Spinal cord (tissue), 10 donors: ENCODE measurements around the gene ULK1. TPM values are rescaled to one million over a fixed set of nuclear protein-coding genes. Genes with fewer than 3 reads are reported as not detected.

Source experiments
- DNase-seq, 6 donors: peaks; one replicate each; pipeline versions ENCODE4 v3.0.0 to v3.0.0-alpha.2; 2013 to 2015; ENCODE audit warnings: low spot score in 6 of 6, low read depth in 4 of 6
- H3K27ac ChIP-seq: one replicate; pipeline ENCODE4 v1.5.1; 2013; ENCODE audit warnings: low read depth, low read length, control low read depth
- H3K27me3 ChIP-seq: one replicate; pipeline ENCODE4 v1.6.1; 2013; ENCODE audit warnings: low read length; ENCODE audit not compliant: control insufficient read depth, insufficient read depth
- H3K36me3 ChIP-seq: one replicate; pipeline ENCODE4 v1.6.1; 2013; ENCODE audit warnings: low read length; ENCODE audit not compliant: control insufficient read depth, insufficient read depth
- H3K4me1 ChIP-seq: one replicate; pipeline ENCODE4 v1.6.1; 2013; ENCODE audit warnings: low read length; ENCODE audit not compliant: control insufficient read depth, insufficient read depth
- H3K4me3 ChIP-seq: one replicate; pipeline ENCODE4 v1.5.1; 2013; ENCODE audit warnings: low read depth, low read length, control low read depth
- H3K9me3 ChIP-seq: one replicate; pipeline ENCODE4 v1.6.1; 2013; ENCODE audit warnings: low read length; ENCODE audit not compliant: control insufficient read depth, insufficient read depth
- WGBS: methylation state at CpG from one replicate; pipeline ENCODE4 v1.1.5; 2013; ENCODE audit warnings: missing lambda C conversion rate; ENCODE audit not compliant: insufficient coverage; 5-methylcytosine and 5-hydroxymethylcytosine counted together
- polyA plus RNA-seq, 2 donors: library from polyadenylated mRNA; unstranded; fragments of 120-200 nt; gene quantifications; one replicate each; pipeline ENCODE4 v1.2.1, GENCODE V29; 2013; ENCODE audit not compliant: insufficient read length in 2 of 2
- total RNA-seq, 2 donors: library from RNA; depleted of rRNA in 1 of 2; stranded (reverse); fragments of 120-200 nt in 1 of 2; fragments of >200 nt in 1 of 2; gene quantifications; one replicate each; pipeline versions ENCODE4 v1.2.3 to v1.2.4, GENCODE V29; 2013 to 2014
- donor health status: healthy.

The ULK1 gene
- total and polyA plus RNA-seq, 4 donors: 10.0 to 50.0 (median 24.6) TPM

DNA sequence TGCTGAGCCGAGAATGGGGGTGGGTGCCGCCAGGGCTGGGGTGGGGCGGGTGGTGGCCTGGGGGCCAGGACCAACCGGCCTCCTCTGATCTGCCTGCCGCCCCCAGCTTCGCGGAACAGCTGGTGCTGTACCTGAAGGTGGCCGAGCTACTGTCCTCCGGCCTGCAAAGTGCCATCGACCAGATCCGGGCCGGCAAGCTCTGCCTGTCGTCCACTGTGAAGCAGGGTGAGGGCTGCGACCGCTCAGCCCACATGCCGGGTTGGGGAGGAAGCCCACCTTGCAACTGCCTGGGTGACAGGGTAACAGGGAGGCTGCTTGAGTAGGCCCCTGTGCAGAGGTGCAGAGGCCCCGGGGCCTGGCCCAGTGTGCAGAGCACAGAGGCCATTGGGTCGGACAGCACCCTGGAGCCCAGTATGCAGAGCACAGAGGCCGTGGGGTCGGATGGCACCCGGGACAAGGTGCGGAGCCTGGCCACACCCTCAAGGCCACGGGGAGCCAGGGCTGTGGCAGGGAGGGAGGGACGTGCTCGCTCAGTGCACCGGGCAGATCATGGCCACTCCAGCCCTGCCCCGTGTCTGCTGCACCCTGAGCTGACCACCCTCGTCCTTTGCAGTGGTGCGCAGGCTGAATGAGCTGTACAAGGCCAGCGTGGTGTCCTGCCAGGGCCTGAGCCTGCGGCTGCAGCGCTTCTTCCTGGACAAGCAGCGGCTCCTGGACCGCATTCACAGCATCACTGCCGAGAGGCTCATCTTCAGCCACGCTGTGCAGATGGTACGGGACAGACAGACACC lies 25.1 kb downstream of the ULK1 start:
- 94% methylated on average over 37 of the region's 37 CpGs for WGBS
- peaks cover 90% of the 10 kb centered on the region for H3K36me3 ChIP-seq
- H3K27ac ChIP-seq: no peak overlapping the region
- DNase-seq: no peak
- H3K4me3 ChIP-seq: no peak overlapping the region
- no peaks in the 10 kb centered on the region for H3K4me1 ChIP-seq
- no peaks in the 10 kb centered on the region for H3K27me3 ChIP-seq
- no peaks in the 10 kb centered on the region for H3K9me3 ChIP-seq

DNA sequence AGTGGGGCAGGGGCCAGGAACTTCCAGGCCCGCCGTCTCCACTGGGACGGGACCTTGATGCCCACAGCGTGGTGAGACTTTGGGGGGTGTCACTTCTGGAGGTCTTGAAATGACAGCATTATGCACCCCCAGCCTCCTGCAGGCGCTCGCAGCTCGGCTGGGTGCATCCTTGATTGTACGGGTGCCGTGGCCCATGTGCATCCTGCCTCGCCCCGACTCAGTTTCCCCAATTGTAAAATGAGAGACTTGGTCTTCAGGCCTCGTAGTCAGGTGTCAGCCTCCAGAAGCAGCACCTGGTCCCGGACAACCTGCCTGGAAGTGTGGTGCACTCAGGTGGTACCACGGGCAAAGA lies 25.7 kb downstream of the ULK1 start:
- Histone ChIP-seq H3K36me3 (peaks cover 84% of the 10 kb centered on the region), H3K9me3 (no peaks in the 10 kb centered on the region), H3K27ac (no peak overlapping the region), H3K4me3 (no peak overlapping the region), H3K4me1 (no peaks in the 10 kb centered on the region), H3K27me3 (no peaks in the 10 kb centered on the region)
- no peak for DNase-seq
- 93% methylated on average over 14 of the region's 14 CpGs for WGBS

DNA sequence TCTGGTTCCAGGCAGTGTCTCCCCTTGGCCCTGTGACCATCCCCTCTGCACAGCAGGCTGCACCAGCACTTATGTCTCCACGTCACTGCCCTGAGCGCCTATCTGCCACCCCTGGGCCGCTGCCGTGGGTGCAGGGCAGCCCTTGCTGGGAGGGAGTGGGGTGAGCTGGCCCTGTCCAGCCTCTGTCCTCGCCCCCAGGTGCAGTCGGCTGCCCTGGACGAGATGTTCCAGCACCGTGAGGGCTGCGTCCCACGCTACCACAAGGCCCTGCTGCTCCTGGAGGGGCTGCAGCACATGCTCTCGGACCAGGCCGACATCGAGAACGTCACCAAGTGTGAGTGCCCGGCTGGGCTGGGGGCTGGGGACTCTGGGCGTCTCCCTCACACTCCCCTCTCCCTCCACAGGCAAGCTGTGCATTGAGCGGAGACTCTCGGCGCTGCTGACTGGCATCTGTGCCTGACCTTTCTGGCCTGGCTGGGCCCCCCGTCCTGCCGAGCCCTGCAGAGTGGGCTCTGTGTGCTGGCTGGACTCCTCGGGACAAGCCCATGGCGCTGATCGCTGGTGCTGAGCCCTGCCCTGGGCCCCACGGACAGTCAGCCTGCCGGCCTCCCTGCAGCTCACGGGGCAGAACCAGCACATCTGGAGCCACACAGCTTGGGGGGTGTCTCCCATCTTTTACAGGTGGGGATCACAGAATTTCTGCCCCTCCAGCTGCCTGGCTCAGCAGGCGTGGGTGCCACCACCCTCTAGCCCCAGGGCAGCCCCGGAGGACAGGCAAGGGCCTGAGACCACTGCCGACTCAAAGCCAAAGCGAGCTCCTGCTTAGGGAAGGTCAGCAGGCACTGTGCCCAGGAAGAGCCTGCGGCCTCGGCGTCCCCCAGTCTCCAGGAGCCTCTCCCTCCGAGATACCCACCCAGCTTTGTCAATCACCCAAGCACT lies 26.7 kb downstream of the ULK1 start:
- WGBS: 88% methylated on average over 32 of the region's 35 CpGs
- H3K9me3 ChIP-seq: no peaks in the 10 kb centered on the region
- H3K27ac ChIP-seq: no peak overlapping the region
- peaks cover 74% of the 10 kb centered on the region for H3K36me3 ChIP-seq
- DNase-seq: no peak
- H3K4me3 ChIP-seq: no peak overlapping the region
- H3K27me3 ChIP-seq: no peaks in the 10 kb centered on the region
- H3K4me1 ChIP-seq: no peaks in the 10 kb centered on the region

DNA sequence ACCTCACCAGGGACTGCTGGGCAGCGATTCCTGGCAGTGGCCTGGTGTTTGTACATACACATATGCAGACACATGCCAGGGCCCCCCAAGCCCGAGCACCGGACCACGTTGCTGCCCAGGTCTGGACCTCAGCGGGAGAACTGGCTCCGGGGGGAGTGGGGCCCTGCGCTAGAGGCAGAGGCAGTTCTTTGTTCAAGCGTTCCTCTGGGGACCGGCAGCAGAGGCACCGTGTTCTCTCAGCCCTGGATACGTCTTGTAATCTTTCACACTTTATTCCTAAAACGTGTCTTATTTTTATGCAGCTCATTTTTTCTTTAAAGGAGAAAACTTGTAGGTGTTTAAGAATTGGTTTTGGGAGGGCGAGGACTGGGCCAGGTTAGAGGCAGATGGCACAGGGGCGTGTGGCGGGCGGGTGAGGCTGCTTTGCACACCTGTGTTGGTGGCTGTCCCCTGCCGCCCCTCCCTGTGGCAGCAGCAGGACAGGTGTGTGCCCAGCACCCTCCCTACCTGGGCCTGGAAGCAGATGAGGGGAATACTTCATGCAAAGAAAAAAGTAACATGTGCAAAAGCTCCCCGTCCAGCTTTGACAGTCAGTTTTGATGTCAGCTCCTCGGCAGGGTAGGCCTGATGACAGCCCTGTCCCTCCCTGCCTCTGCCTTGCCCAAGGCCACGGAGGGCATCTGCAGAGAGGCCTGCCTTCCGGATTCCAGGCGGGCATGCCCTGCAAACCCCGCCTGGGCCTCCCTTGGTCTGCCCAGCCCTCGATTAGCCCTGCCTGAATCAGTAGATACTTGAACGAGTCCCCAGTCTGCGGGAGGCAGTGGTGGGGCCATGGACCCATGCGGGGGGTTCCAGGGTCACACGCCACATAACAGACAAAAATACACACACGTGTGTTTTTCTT lies 27.7 kb downstream of the ULK1 start:
- Histone ChIP-seq H3K4me3 (no peak overlapping the region), H3K4me1 (no peaks in the 10 kb centered on the region), H3K27ac (no peak overlapping the region), H3K27me3 (no peaks in the 10 kb centered on the region), H3K9me3 (no peaks in the 10 kb centered on the region), H3K36me3 (peaks cover 64% of the 10 kb centered on the region)
- 85% methylated on average over 18 of the region's 29 CpGs for WGBS
- no peak for DNase-seq

DNA sequence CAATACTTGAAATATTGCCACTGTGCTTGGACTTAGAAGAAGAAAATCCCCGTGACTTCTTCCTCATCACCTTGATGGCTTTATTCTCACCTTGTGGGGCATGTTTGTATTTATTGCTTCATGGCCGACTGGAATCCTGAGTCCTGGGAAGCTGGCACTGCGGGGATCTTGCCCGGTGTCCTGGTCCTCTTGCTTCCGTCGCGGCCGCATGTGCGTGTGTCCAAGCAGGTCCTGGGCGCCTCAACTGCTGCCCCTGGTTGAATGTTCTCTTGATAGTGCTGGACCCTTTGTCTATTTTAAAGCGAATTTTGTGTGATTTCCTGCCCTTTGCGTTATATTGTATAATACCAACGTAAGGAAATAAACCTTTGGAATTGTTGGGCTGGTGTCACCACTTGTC lies 28.4 kb downstream of the ULK1 start:
- H3K4me3 ChIP-seq: no peak overlapping the region
- no peaks in the 10 kb centered on the region for H3K4me1 ChIP-seq
- 89% methylated on average over 12 of the region's 13 CpGs for WGBS
- H3K9me3 ChIP-seq: no peaks in the 10 kb centered on the region
- H3K27ac ChIP-seq: no peak overlapping the region
- peaks cover 58% of the 10 kb centered on the region for H3K36me3 ChIP-seq
- DNase-seq: no peak
- no peaks in the 10 kb centered on the region for H3K27me3 ChIP-seq

DNA sequence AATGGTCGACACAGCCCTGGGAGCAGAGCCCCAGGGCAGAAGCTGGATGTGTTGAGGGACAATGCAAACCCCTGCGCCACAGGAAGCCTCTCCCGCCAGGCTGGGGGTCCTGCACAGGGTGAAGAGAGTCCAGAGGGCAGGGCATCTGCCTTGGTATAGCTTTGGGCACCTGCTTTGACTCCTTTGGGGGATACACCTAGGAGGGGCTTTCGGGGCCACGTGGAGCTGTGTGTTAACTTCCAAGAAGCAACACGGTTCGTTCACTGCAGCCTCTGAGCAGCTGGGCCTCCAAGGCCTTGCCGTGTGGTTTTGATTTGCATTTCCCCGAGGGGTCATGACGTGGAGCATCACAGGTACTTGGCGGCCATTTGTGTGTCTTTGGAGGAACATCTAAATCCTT lies 28.8 kb downstream of the ULK1 start:
- Histone ChIP-seq H3K9me3 (no peaks in the 10 kb centered on the region), H3K4me1 (peaks cover 3% of the 10 kb centered on the region), H3K4me3 (no peak overlapping the region), H3K36me3 (peaks cover 53% of the 10 kb centered on the region), H3K27ac (no peak overlapping the region), H3K27me3 (no peaks in the 10 kb centered on the region)
- peak in 1 of 6 donors; percentile 6 for DNase-seq
- WGBS: 78% methylated on average over 8 of the region's 11 CpGs

DNA sequence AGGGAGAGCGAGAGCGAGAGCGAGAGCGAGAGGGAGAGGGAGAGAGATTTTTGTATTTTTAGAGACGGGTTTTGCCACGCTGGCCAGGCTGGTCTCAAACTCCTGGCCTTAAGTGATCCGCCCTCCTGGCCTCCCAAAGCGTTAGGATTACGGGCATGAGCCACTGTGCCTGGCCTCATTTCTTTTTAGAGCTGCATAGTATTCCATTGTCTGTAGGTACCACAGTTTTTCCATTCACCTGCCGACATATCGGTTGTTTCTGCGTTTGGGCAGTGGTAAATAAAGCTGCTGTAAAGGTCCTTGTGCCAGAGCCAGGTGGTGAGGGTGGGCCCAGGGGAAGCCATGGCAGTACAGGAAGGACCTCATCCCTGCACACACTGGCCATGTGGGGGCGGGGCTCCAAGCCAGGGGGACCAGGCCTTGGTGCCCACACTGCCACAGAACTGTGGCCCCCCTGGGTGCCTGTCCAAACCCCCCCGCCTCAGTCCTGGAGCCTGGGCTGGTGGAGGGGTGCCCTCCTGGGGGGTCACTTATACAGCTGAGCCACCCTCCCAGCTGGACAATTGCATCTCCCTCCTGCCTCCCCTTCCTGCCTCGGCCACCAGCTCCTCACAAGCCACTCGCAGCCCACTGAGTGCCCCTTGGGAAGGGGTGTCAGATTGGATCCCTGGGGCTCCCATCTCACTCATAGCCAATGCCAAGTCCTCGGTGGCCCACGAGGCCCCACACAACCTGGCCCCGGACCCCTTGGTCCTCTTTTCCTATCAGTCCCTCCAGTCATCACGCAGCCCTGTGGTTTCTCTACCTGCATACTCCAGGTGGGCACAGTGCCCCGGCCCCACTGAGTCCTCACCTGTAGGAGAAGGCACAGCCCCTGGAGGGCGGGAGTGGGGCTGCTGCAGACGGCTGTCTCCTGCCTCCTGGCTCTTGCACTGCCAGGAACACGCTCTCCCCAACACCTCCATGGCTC lies 33.0 kb downstream of the ULK1 start:
- H3K27me3 ChIP-seq: no peaks in the 10 kb centered on the region
- no peak overlapping the region for H3K27ac ChIP-seq
- H3K9me3 ChIP-seq: no peaks in the 10 kb centered on the region
- H3K4me3 ChIP-seq: no peak overlapping the region
- WGBS: 95% methylated on average over 18 of the region's 24 CpGs
- peaks cover 22% of the 10 kb centered on the region for H3K36me3 ChIP-seq
- H3K4me1 ChIP-seq: peaks cover 16% of the 10 kb centered on the region
- no peak for DNase-seq

DNA sequence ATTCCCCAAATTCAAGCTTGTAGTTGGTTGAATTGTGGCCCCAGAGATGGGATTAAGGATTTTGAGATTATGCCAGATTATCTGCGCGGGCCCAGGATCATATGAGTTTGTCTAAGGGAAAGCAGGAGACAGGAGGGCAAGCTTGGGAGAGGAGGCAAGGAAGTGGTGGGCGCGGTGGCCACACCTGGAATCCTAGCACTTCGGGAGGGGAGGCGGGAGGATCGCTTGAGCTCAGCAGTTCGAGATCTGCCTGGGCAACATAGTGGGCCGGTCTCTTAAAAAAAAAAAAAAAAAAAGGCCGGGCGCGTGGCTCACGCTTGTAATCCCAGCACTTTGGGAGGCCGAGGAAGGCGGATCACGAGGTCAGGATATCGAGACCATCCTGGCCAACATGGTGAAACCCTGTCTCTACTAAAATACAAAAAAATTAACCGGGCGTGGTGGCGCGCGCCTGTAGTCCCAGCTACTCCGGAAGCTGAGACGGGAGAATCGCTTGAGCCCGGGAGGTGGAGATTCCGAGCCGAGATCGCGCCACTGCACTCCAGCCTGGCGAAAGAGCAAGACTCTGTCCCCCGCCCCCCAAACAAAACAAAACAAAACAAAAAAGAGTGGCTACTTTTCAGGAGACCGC lies 33.8 kb downstream of the ULK1 start:
- no peaks in the 10 kb centered on the region for H3K9me3 ChIP-seq
- H3K27ac ChIP-seq: no peak overlapping the region
- peak overlapping the region; percentile 46 for H3K4me3 ChIP-seq
- H3K36me3 ChIP-seq: peaks cover 21% of the 10 kb centered on the region
- peaks cover 16% of the 10 kb centered on the region for H3K4me1 ChIP-seq
- no peaks in the 10 kb centered on the region for H3K27me3 ChIP-seq
- peak in 2 of 6 donors; percentile 8 to 15 for DNase-seq
- WGBS: 68% methylated on average over 12 of the region's 33 CpGs
